Measurements from ENCODE around the gene PRRX2. TPM values are rescaled to one million over a fixed set of nuclear protein-coding genes. Genes with fewer than 3 reads are reported as not detected.
A peak's percentile ranks its signal among the peaks of the same experiment; 100 is the strongest.

The PRRX2 gene
- total RNA-seq, 2 donors from 2014 or later: 4.3 to 14.3 TPM

DNA sequence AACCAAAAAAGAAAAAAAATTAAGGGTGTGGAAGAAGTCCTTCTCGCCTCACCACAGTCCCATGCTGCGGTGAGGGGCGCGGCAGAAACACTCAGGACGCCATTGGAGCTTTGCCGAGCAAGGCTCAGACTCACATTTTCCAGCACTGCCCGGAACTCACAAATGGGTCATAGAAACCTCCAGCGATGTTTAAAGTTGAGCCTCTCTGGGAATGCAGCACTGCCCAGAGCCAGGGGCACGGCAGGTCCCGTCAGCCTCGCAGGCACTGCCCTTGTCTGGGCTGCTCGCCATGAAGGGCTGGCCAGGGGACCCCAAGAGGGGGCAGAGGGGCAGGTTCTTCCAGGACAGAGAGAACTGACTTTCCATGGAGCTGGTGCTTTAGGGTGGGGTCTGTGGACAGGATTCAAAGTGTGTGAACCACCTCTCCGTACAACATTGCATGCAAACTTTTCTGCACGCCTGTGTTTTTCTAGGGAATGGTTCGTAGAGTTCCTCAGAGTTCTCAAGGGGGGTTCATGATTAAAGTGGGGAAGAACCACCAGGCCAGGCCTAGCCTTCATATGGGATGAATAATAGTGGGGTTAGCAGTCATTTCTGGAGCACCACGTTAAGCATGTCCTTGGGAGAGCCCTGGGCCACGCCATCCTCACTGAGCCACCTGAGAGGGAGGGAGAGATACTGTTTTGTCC is 38.4 kb downstream of the PRRX2 start:
- H3K4me3 ChIP-seq: no peak overlapping the region
- WGBS: 51% methylated on average over 17 of the region's 17 CpGs
- H3K36me3 ChIP-seq: no peaks in the 10 kb centered on the region
- no peak for DNase-seq (ENCODE audit: low spot score)
- peak overlapping the region in 1 of 2 donors; percentile 41 for H3K27ac ChIP-seq
- TF ChIP-seq, protein P1, sequence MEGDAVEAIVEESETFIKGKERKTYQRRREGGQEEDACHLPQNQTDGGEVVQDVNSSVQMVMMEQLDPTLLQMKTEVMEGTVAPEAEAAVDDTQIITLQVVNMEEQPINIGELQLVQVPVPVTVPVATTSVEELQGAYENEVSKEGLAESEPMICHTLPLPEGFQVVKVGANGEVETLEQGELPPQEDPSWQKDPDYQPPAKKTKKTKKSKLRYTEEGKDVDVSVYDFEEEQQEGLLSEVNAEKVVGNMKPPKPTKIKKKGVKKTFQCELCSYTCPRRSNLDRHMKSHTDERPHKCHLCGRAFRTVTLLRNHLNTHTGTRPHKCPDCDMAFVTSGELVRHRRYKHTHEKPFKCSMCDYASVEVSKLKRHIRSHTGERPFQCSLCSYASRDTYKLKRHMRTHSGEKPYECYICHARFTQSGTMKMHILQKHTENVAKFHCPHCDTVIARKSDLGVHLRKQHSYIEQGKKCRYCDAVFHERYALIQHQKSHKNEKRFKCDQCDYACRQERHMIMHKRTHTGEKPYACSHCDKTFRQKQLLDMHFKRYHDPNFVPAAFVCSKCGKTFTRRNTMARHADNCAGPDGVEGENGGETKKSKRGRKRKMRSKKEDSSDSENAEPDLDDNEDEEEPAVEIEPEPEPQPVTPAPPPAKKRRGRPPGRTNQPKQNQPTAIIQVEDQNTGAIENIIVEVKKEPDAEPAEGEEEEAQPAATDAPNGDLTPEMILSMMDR (IDR thresholded peaks at IDR 0.05): no peak
- TF ChIP-seq POLR2A (IDR thresholded peaks at IDR 0.05): no peak
- no peak for TF ChIP-seq POLR2AphosphoS5 (IDR thresholded peaks at IDR 0.05)
- H3K27me3 ChIP-seq (replicated peaks; ENCODE audit: insufficient read depth): no peaks in the 10 kb centered on the region
- intact Hi-C loops (cut with DNase I): no loop called here
- no peaks in the 10 kb centered on the region for H3K4me1 ChIP-seq (replicated peaks)
- H3K9me3 ChIP-seq: no peaks in the 10 kb centered on the region

GRCh38 chr9:129704807-129705206 is 39.4 kb downstream of the PRRX2 start:
- Histone ChIP-seq H3K36me3 (no peaks in the 10 kb centered on the region), H3K4me3 (no peak overlapping the region), H3K4me1 (replicated peaks) (no peaks in the 10 kb centered on the region), H3K27me3 (replicated peaks; ENCODE audit: insufficient read depth) (no peaks in the 10 kb centered on the region), H3K27ac (peak overlapping the region in 1 of 2 donors; percentile 18), H3K9me3 (no peaks in the 10 kb centered on the region)
- intact Hi-C loops (cut with DNase I): no loop called here
- TF ChIP-seq, protein P1 (IDR thresholded peaks at IDR 0.05): no peak
- TF ChIP-seq POLR2A (IDR thresholded peaks at IDR 0.05) (no peak), POLR2AphosphoS5 (IDR thresholded peaks at IDR 0.05) (no peak)
- 49% methylated on average over 8 of the region's 8 CpGs for WGBS
- no peak for DNase-seq (ENCODE audit: low spot score)

DNA sequence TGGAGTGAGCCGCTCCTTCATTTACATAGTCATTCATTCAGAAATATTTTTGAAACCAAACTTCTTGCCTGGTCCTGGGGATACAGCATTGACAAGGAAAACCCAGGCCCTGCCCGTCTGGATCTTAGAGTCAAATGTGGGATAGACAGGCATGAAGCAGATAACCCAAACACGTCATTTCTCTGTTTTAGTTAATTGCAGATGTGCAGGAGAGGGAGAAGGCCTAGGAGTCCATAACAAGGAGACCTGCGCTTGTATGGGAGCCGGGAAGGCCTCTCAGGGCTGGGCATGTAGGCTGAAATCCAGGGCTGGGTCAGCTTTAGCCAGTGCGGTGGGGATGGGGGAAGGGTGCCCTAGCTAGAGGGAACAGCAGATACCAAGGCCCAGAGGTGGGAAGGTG is 43.3 kb downstream of the PRRX2 start:
- 79% methylated on average over 6 of the region's 6 CpGs for WGBS

DNA sequence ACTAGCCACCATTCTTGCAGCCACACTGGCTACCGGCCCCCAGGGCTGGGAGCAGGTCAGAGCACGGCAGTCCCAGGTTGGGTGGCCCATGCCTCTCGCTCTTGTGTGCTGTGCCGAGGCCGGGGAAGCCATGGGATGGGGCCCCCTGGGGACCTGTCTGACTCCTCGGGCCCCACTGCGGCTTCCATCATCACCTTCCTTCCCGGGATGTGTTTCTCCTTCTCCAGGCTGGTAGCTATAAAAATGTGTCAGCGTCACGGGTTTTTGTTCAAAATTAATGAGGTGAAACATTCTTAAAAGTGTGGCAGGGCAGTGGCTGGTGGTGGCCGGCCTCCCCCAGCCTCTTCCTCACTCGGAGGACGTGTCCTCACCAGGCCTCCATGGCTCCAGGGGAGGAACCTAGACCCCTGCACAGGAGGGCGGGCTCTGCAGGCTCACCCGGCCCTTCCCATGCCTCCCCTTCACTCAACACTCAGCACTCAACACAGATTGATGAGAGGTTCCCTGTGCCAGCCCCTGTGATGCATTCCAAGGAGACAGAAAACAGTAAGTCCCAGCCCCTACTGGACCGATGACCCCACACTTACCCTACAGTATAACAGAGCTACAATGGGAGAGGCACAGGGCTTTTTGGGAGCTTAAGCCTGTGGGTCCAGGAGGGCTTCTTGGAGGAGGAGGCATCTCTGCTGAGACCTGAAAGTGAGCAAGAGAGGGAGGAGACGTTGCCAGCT is 44.2 kb downstream of the PRRX2 start:
- peaks cover 5% of the 10 kb centered on the region for H3K4me1 ChIP-seq (replicated peaks)
- H3K27ac ChIP-seq: no peak overlapping the region
- DNase-seq (ENCODE audit: low spot score): no peak
- WGBS: 62% methylated on average over 17 of the region's 17 CpGs
- TF ChIP-seq, protein P1 (IDR thresholded peaks at IDR 0.05): no peak
- TF ChIP-seq POLR2AphosphoS5 (IDR thresholded peaks at IDR 0.05) (no peak), POLR2A (IDR thresholded peaks at IDR 0.05) (no peak)
- intact Hi-C loops (cut with DNase I): no loop called here
- H3K36me3 ChIP-seq: no peaks in the 10 kb centered on the region
- H3K27me3 ChIP-seq (replicated peaks; ENCODE audit: insufficient read depth): no peaks in the 10 kb centered on the region
- H3K9me3 ChIP-seq: no peaks in the 10 kb centered on the region
- H3K4me3 ChIP-seq: no peak overlapping the region

More for the DNA sequence above, 43.3 kb downstream of the PRRX2 start:
- Histone ChIP-seq H3K27me3 (replicated peaks; ENCODE audit: insufficient read depth) (no peaks in the 10 kb centered on the region), H3K4me1 (replicated peaks) (peaks cover 5% of the 10 kb centered on the region), H3K36me3 (no peaks in the 10 kb centered on the region), H3K27ac (no peak overlapping the region), H3K9me3 (no peaks in the 10 kb centered on the region), H3K4me3 (no peak overlapping the region)
- no peak for DNase-seq (ENCODE audit: low spot score)
- TF ChIP-seq, protein P1 (IDR thresholded peaks at IDR 0.05): no peak
- no peak for TF ChIP-seq POLR2A (IDR thresholded peaks at IDR 0.05)
- no peak for TF ChIP-seq POLR2AphosphoS5 (IDR thresholded peaks at IDR 0.05)
- intact Hi-C loops (cut with DNase I): no loop called here

GRCh38 chr9:129710169-129710453 is 44.7 kb downstream of the PRRX2 start:
- H3K27ac ChIP-seq: no peak overlapping the region
- no peak for DNase-seq (ENCODE audit: low spot score)
- H3K9me3 ChIP-seq: no peaks in the 10 kb centered on the region
- no peaks in the 10 kb centered on the region for H3K27me3 ChIP-seq (replicated peaks; ENCODE audit: insufficient read depth)
- no peaks in the 10 kb centered on the region for H3K36me3 ChIP-seq
- H3K4me1 ChIP-seq (replicated peaks): peaks cover 5% of the 10 kb centered on the region
- intact Hi-C loops (cut with DNase I): no loop called here
- TF ChIP-seq POLR2A (IDR thresholded peaks at IDR 0.05) (no peak), POLR2AphosphoS5 (IDR thresholded peaks at IDR 0.05) (no peak)
- TF ChIP-seq, protein P1 (IDR thresholded peaks at IDR 0.05): no peak
- 95% methylated on average over 3 of the region's 3 CpGs for WGBS
- no peak overlapping the region for H3K4me3 ChIP-seq
